Measurements from ENCODE around the gene SLC24A3.

DNA sequence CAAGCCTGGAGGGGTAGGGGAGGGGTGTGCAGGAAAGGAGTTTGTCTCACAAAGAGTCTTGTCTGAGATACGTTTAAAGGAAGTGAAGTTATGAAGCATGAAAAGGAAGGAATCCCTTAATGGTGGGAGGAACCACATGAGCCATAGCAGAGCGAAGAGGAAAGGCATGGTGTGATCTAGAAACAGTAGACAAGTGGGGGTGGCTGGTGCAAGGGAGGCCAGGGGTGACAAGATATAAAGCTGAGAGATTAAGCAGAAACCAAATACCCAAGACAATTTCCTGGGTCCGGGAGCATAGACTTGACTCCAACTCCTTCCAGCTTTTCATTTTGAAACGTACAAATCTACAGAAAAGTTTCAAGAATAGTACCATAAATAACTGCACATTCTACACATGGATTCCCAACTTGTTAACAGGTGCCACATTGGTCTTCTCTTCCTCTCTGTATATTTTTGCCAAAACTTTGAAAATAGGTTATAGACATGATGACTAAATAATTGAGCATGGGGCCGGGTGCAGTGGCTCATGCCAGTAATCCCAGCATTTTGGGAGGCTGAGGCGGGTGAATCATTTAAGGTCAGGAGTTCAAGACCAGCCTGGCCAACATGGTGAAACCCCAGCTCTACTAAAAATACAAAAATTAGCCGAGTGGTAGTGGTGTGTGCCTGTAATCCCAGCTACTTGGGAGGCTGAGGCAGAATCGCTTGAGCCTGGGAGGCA is 211.6 kb downstream of the SLC24A3 start:
- TF ChIP-seq, protein P1, sequence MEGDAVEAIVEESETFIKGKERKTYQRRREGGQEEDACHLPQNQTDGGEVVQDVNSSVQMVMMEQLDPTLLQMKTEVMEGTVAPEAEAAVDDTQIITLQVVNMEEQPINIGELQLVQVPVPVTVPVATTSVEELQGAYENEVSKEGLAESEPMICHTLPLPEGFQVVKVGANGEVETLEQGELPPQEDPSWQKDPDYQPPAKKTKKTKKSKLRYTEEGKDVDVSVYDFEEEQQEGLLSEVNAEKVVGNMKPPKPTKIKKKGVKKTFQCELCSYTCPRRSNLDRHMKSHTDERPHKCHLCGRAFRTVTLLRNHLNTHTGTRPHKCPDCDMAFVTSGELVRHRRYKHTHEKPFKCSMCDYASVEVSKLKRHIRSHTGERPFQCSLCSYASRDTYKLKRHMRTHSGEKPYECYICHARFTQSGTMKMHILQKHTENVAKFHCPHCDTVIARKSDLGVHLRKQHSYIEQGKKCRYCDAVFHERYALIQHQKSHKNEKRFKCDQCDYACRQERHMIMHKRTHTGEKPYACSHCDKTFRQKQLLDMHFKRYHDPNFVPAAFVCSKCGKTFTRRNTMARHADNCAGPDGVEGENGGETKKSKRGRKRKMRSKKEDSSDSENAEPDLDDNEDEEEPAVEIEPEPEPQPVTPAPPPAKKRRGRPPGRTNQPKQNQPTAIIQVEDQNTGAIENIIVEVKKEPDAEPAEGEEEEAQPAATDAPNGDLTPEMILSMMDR (IDR thresholded peaks at IDR 0.05): no peak
- no peak for TF ChIP-seq POLR2A (IDR thresholded peaks at IDR 0.05)

Measured in heart left ventricle (tissue), 13 donors.